CD8-positive, alpha-beta memory T cell (primary cell): Measurements from ENCODE around the gene MGAT4D. TPM values are rescaled to one million over a fixed set of nuclear protein-coding genes. Genes with fewer than 3 reads are reported as not detected.
A peak's percentile ranks its signal among the peaks of the same experiment; 100 is the strongest.
"Not testable (repeated sequence)": the region's sequence is repeated elsewhere in the genome, so short reads cannot be mapped to it uniquely, and the experiment has no call there.

ENCODE experiments used
- CTCF ChIA-PET: fragments of 350-600 bp; sonication (Branson Sonifier 250); formaldehyde crosslinking; loops from one replicate; lab custom pipeline; 2021; ENCODE audit warnings: antibody characterized with exemption; lab: Charles Lee
- POLR2A ChIA-PET: fragments of 350-600 bp; sonication (Branson Sonifier 250); formaldehyde crosslinking; loops from one replicate; lab custom pipeline; 2021; ENCODE audit warnings: antibody characterized with exemption; lab: Charles Lee
- DNase-seq, 5 donors: peaks; one replicate each; pipeline versions ENCODE4 v3.0.0 to v3.0.0-alpha.2; 2020 to 2022; ENCODE audit warnings: mixed read lengths in 1 of 5
- H3K27ac ChIP-seq: one replicate; pipeline ENCODE4 v1.7.0; 2013; ENCODE audit warnings: low read depth, mild to moderate bottlenecking, low read length, moderate library complexity
- H3K27me3 ChIP-seq: 2 replicates; pipeline ENCODE4 v1.7.0; 2013; ENCODE audit warnings: low read length, mild to moderate bottlenecking; ENCODE audit not compliant: insufficient read depth, poor library complexity, severe bottlenecking
- H3K36me3 ChIP-seq: 2 replicates; pipeline ENCODE4 v1.7.0; 2013; ENCODE audit warnings: mild to moderate bottlenecking, low read length, moderate library complexity; ENCODE audit not compliant: insufficient read depth
- H3K4me1 ChIP-seq: 2 replicates; pipeline ENCODE4 v1.7.0; 2013; ENCODE audit warnings: mild to moderate bottlenecking, low read length, moderate library complexity; ENCODE audit not compliant: insufficient read depth
- H3K4me3 ChIP-seq: 2 replicates; pipeline ENCODE4 v1.7.0; 2013; ENCODE audit warnings: mild to moderate bottlenecking, low read length
- H3K9me3 ChIP-seq: 2 replicates; pipeline ENCODE4 v1.7.0; 2013; ENCODE audit warnings: mild to moderate bottlenecking, low read length
- H3K27ac Mint-ChIP-seq, 8 donors: one replicate each; pipeline ENCODE4 v1.8.0; 2020 to 2021; ENCODE audit warnings: mixed read lengths in 8 of 8, mild to moderate bottlenecking in 6 of 8, inconsistent platforms in 3 of 8, moderate library complexity in 3 of 8
- H3K27me3 Mint-ChIP-seq, 2 donors: one replicate each; pipeline ENCODE4 v1.8.0; 2020 to 2021; ENCODE audit warnings: mixed read lengths in 2 of 2, mild to moderate bottlenecking in 1 of 2, moderate library complexity in 1 of 2
- H3K36me3 Mint-ChIP-seq, 3 donors: one replicate each; pipeline ENCODE4 v1.8.0; 2020 to 2021; ENCODE audit warnings: mixed read lengths in 3 of 3, inconsistent platforms in 1 of 3, mild to moderate bottlenecking in 1 of 3
- H3K4me1 Mint-ChIP-seq, 3 donors: one replicate each; pipeline ENCODE4 v1.8.0; 2020 to 2021; ENCODE audit warnings: mixed read lengths in 3 of 3, inconsistent platforms in 1 of 3, mild to moderate bottlenecking in 1 of 3
- H3K4me3 Mint-ChIP-seq, 7 donors: one replicate each; pipeline ENCODE4 v1.8.0; 2020 to 2021; ENCODE audit warnings: mixed read lengths in 7 of 7, mild to moderate bottlenecking in 6 of 7, moderate library complexity in 4 of 7, inconsistent platforms in 2 of 7
- H3K9me3 Mint-ChIP-seq, 5 donors: one replicate each; pipeline ENCODE4 v1.8.0; 2020 to 2022; ENCODE audit warnings: mixed read lengths in 5 of 5, mild to moderate bottlenecking in 3 of 5, moderate library complexity in 2 of 5, inconsistent platforms in 1 of 5
- polyA plus RNA-seq: library from polyadenylated mRNA; unstranded; fragments of 300-500 nt; fragmentation: Illumina TruSeq; gene quantifications from one replicate; pipeline ENCODE4 v1.2.3, GENCODE V29; 2021
- total RNA-seq, 2 experiments: library from RNA; stranded (reverse); gene quantifications; one replicate each; pipeline ENCODE4 v1.2.3, GENCODE V29; 2021

Gene MGAT4D
- total RNA-seq (not detected), polyA plus RNA-seq (not detected)

GRCh38 chr4:140497747-140498636 lies at the start of gene MGAT4D:
Gene MGAT4D (minus strand): TSS chr4:140498293. CDS start chr4:140498222, 71 bp downstream.
- H3K9me3 ChIP-seq, result no peaks in the 10 kb centered on the region
- no peak within 1 kb of the TSS for H3K4me3 ChIP-seq
- CTCF ChIA-PET, result interaction anchor here (1.1 kb wide), 1 partner anchor 138 kb away, joined by 3 read pairs; no protein-coding TSS in a partner anchor
- peaks cover 14% of the 10 kb centered on the region for H3K27me3 ChIP-seq
- Mint-ChIP-seq H3K27me3 (peaks cover 34 to 79% of the 10 kb centered on the region in 2 donors), H3K27ac (no peak within 1 kb of the TSS), H3K4me3 (peak within 1 kb of the TSS in 5 of 7 donors; percentile 41 to 59 (median 51)), H3K4me1 (peaks cover 4 to 10% (median 6%) of the 10 kb centered on the region in 3 donors), H3K36me3 (peaks cover 0 to 3% (median 0%) of the 10 kb centered on the region in 3 donors), H3K9me3 (no peaks in the 10 kb centered on the region)
- no peaks in the 10 kb centered on the region for H3K4me1 ChIP-seq
- POLR2A ChIA-PET, result no interaction called here
- H3K36me3 ChIP-seq, result no peaks in the 10 kb centered on the region
- no peak within 1 kb of the TSS for H3K27ac ChIP-seq
- no peak for DNase-seq

- Histone ChIP-seq H3K4me1 (no peaks in the 10 kb centered on the region), H3K27me3 (no peaks in the 10 kb centered on the region), H3K27ac (no peak overlapping the region), H3K36me3 (peaks cover 5% of the 10 kb centered on the region), H3K9me3 (no peaks in the 10 kb centered on the region), H3K4me3 (no peak overlapping the region)
- H3K36me3 Mint-ChIP-seq, result peaks cover 5 to 44% (median 15%) of the 10 kb centered on the region in 3 donors
- no peaks in the 10 kb centered on the region for H3K4me1 Mint-ChIP-seq
- no peaks in the 10 kb centered on the region for H3K27me3 Mint-ChIP-seq
- H3K4me3 Mint-ChIP-seq, result no peak overlapping the region
- no peaks in the 10 kb centered on the region for H3K9me3 Mint-ChIP-seq
- DNase-seq, result no peak
- ChIA-PET POLR2A (no interaction called here), CTCF (no interaction called here)
- H3K27ac Mint-ChIP-seq, result no peak overlapping the region
Observed at GRCh38 chr4:140533951-140534480, 35.9 kb upstream of the MGAT4D start.

GRCh38 chr4:140529434-140529833 lies 31.3 kb upstream of the MGAT4D start:
- no peak overlapping the region for H3K4me3 ChIP-seq
- peaks cover 7% of the 10 kb centered on the region for H3K4me1 ChIP-seq
- H3K9me3 ChIP-seq, result no peaks in the 10 kb centered on the region
- Mint-ChIP-seq H3K27me3 (no peaks in the 10 kb centered on the region), H3K27ac (no peak overlapping the region), H3K4me1 (peaks cover 16 to 22% (median 20%) of the 10 kb centered on the region in 3 donors), H3K36me3 (peaks cover 12 to 38% (median 16%) of the 10 kb centered on the region in 3 donors), H3K4me3 (no peak overlapping the region), H3K9me3 (no peaks in the 10 kb centered on the region)
- DNase-seq, result no peak
- POLR2A ChIA-PET, result no interaction called here
- H3K27me3 ChIP-seq, result no peaks in the 10 kb centered on the region
- no peak overlapping the region for H3K27ac ChIP-seq
- peaks cover 3% of the 10 kb centered on the region for H3K36me3 ChIP-seq
- CTCF ChIA-PET, result no interaction called here

- H3K4me1 ChIP-seq, result peaks cover 16% of the 10 kb centered on the region
- CTCF ChIA-PET, result interaction anchor here (0.6 to 1.8 kb wide), 12 partner anchors 8 to 164 kb away, joined by 3 to 10 read pairs (median 4); partner anchors contain the start of gene SCOC
- POLR2A ChIA-PET, result interaction anchor here (1.0 to 2.6 kb wide), 2 partner anchors 46 to 151 kb away, joined by 3 to 18 read pairs; partner anchors contain the start of gene SCOC
Observed at GRCh38 chr4:140523857-140524742, 26.0 kb upstream of the MGAT4D start, which contains the start of gene ELMOD2. Gene ELMOD2 (plus strand): TSS chr4:140524168. CDS start chr4:140525429, 1,261 bp downstream.

GRCh38 chr4:140523370-140523856 lies 25.3 kb upstream of the MGAT4D start:
- Mint-ChIP-seq H3K4me1 (peaks cover 28 to 35% (median 30%) of the 10 kb centered on the region in 3 donors), H3K36me3 (peaks cover 4 to 19% (median 12%) of the 10 kb centered on the region in 3 donors), H3K27me3 (no peaks in the 10 kb centered on the region), H3K4me3 (peak overlapping the region; percentile 84 to 94 (median 90)), H3K9me3 (no peaks in the 10 kb centered on the region), H3K27ac (peak overlapping the region; percentile 34 to 90 (median 79))
- Histone ChIP-seq H3K4me1 (peaks cover 16% of the 10 kb centered on the region), H3K27ac (no peak overlapping the region), H3K36me3 (peaks cover 3% of the 10 kb centered on the region), H3K4me3 (peak overlapping the region; percentile 72), H3K27me3 (no peaks in the 10 kb centered on the region), H3K9me3 (no peaks in the 10 kb centered on the region)
- peak in 1 of 5 donors; percentile 2 for DNase-seq
- CTCF ChIA-PET, result interaction anchor here (0.8 to 1.8 kb wide), 9 partner anchors 9 to 164 kb away, joined by 3 to 9 read pairs (median 4); no protein-coding TSS in a partner anchor
- POLR2A ChIA-PET, result interaction anchor here (1.0 to 2.6 kb wide), 2 partner anchors 47 to 150 kb away, joined by 3 to 18 read pairs; partner anchors contain the start of gene SCOC

More at GRCh38 chr4:140523857-140524742, 26.0 kb upstream of the MGAT4D start, which contains the start of gene ELMOD2:
- Mint-ChIP-seq H3K27me3 (no peaks in the 10 kb centered on the region), H3K4me1 (peaks cover 28 to 35% (median 30%) of the 10 kb centered on the region in 3 donors), H3K36me3 (peaks cover 6 to 22% (median 12%) of the 10 kb centered on the region in 3 donors), H3K9me3 (no peaks in the 10 kb centered on the region), H3K27ac (peak within 1 kb of the TSS; percentile 34 to 93 (median 86)), H3K4me3 (peak within 1 kb of the TSS; percentile 84 to 94 (median 90))
- no peaks in the 10 kb centered on the region for H3K27me3 ChIP-seq
- DNase-seq, result peak; percentile 97 to 98 (median 97)
- H3K4me3 ChIP-seq, result peak within 1 kb of the TSS; percentile 72
- H3K27ac ChIP-seq, result peak within 1 kb of the TSS; percentile 50
- H3K36me3 ChIP-seq, result peaks cover 3% of the 10 kb centered on the region
- no peaks in the 10 kb centered on the region for H3K9me3 ChIP-seq

GRCh38 chr4:140515423-140515822 lies 17.3 kb upstream of the MGAT4D start:
- peaks cover 4% of the 10 kb centered on the region for H3K27me3 ChIP-seq
- ChIA-PET POLR2A (no interaction called here), CTCF (no interaction called here)
- H3K27ac ChIP-seq, result no peak overlapping the region
- H3K9me3 ChIP-seq, result no peaks in the 10 kb centered on the region
- DNase-seq, result no peak
- no peaks in the 10 kb centered on the region for H3K36me3 Mint-ChIP-seq
- no peak overlapping the region for H3K4me3 ChIP-seq
- no peaks in the 10 kb centered on the region for H3K4me1 ChIP-seq
- no peak overlapping the region for H3K4me3 Mint-ChIP-seq
- no peak overlapping the region for H3K27ac Mint-ChIP-seq
- peaks cover 0 to 2% (median 0%) of the 10 kb centered on the region in 5 donors for H3K9me3 Mint-ChIP-seq
- no peaks in the 10 kb centered on the region for H3K36me3 ChIP-seq
- no peaks in the 10 kb centered on the region for H3K4me1 Mint-ChIP-seq
- H3K27me3 Mint-ChIP-seq, result peaks cover 12 to 29% of the 10 kb centered on the region in 2 donors

- H3K9me3 ChIP-seq, CTCF ChIA-PET, DNase-seq, H3K36me3 Mint-ChIP-seq, H3K9me3 Mint-ChIP-seq, POLR2A ChIA-PET, H3K27ac ChIP-seq, H3K4me1 ChIP-seq, H3K4me3 ChIP-seq, H3K4me1 Mint-ChIP-seq, H3K27ac Mint-ChIP-seq, H3K36me3 ChIP-seq, H3K4me3 Mint-ChIP-seq, H3K27me3 ChIP-seq: not testable (repeated sequence)
- H3K27me3 Mint-ChIP-seq, result peaks cover 17 to 46% of the 10 kb centered on the region in 2 donors
Observed at GRCh38 chr4:140513765-140514164, 15.7 kb upstream of the MGAT4D start.
